Fibroblast of lung (primary cell): ENCODE measurements around the gene NOL9. TPM values are rescaled to one million over a fixed set of nuclear protein-coding genes. Genes with fewer than 3 reads are reported as not detected.
"Not testable (repeated sequence)": the region's sequence is repeated elsewhere in the genome, so short reads cannot be mapped to it uniquely, and the experiment has no call there.

Source experiments
- DNase-seq, 2 donors: peaks; one replicate each; pipeline versions ENCODE4 v3.0.0 to v3.0.0-alpha.2; 2010; ENCODE audit warnings: low read depth in 2 of 2
- H2AFZ ChIP-seq: 2 replicates; pipeline ENCODE4 v1.5.1; 2012; ENCODE audit warnings: low read length, control low read depth, inconsistent platforms
- H3K27ac ChIP-seq: 2 replicates; pipeline ENCODE4 v1.5.1; 2011; ENCODE audit warnings: low read length, control low read depth; ENCODE audit not compliant: insufficient read depth
- H3K27me3 ChIP-seq: 2 replicates; pipeline ENCODE4 v1.5.1; 2011; ENCODE audit warnings: mild to moderate bottlenecking, low read length; ENCODE audit not compliant: control insufficient read depth, insufficient read depth
- H3K36me3 ChIP-seq: 2 replicates; pipeline ENCODE4 v1.5.1; 2011; ENCODE audit warnings: low read length; ENCODE audit not compliant: control insufficient read depth, insufficient read depth
- H3K4me1 ChIP-seq: 2 replicates; pipeline ENCODE4 v1.5.1; 2011; ENCODE audit warnings: low read length; ENCODE audit not compliant: control insufficient read depth, insufficient read depth; ENCODE audit errors: extremely low read depth
- H3K4me2 ChIP-seq: 2 replicates; pipeline ENCODE4 v1.5.1; 2011; ENCODE audit warnings: low read length, control low read depth; ENCODE audit not compliant: insufficient read depth; ENCODE audit errors: extremely low read depth
- H3K4me3 ChIP-seq, 4 experiments: fragments of 200-600 bp in 1 of 4; sonication (generic) in 1 of 4; replicated peaks in 1 of 4; 2 replicates each; pipeline ENCODE4 v1.5.1; 2011 to 2016; ENCODE audit warnings: low read length in 4 of 4, low read depth in 3 of 4, mild to moderate bottlenecking in 3 of 4, control low read depth in 2 of 4, inconsistent platforms in 1 of 4, mixed read lengths in 1 of 4; ENCODE audit not compliant: insufficient read depth in 1 of 4; ENCODE audit errors: control extremely low read depth in 1 of 4
- H3K79me2 ChIP-seq: 2 replicates; pipeline ENCODE4 v1.5.1; 2012; ENCODE audit warnings: mild to moderate bottlenecking, low read length, inconsistent platforms; ENCODE audit not compliant: control insufficient read depth, insufficient read depth
- H3K9ac ChIP-seq: 2 replicates; pipeline ENCODE4 v1.5.1; 2011; ENCODE audit warnings: mild to moderate bottlenecking, low read length, control low read depth; ENCODE audit not compliant: insufficient read depth
- H3K9me3 ChIP-seq: 2 replicates; pipeline ENCODE4 v1.5.1; 2012; ENCODE audit warnings: low read depth, low read length; ENCODE audit not compliant: control insufficient read depth, insufficient read depth
- H4K20me1 ChIP-seq: 2 replicates; pipeline ENCODE4 v1.5.1; 2011; ENCODE audit warnings: low read length; ENCODE audit not compliant: control insufficient read depth, insufficient read depth; ENCODE audit errors: extremely low read depth
- EZH2 ChIP-seq: IDR thresholded peaks from 2 replicates; pipeline ENCODE4 v1.5.1; 2012; ENCODE audit warnings: low read length, control low read depth, mild to moderate bottlenecking; ENCODE audit errors: missing control alignments
- polyA plus RNA-seq, 2 donors: library from polyadenylated mRNA; depleted of rRNA in 1 of 2; stranded (reverse) in 1 of 2; unstranded in 1 of 2; fragments of >200 nt; gene quantifications; 2 replicates each; pipeline ENCODE4 v1.2.1, GENCODE V29; 2011 to 2012; ENCODE audit warnings: missing spikeins in 1 of 2
- total RNA-seq: library from RNA; depleted of rRNA; stranded (reverse); fragments of >200 nt; gene quantifications from 2 replicates; pipeline ENCODE4 v1.2.1, GENCODE V29; 2014
- TF ChIP-seq, protein P1 (sequence below), 2 donors: IDR thresholded peaks in 1 of 2; conservative IDR thresholded peaks in 1 of 2; 1 replicate in 1 of 2; 2 replicates in 1 of 2; pipeline ENCODE4 v1.5.1; 2011 to 2012; ENCODE audit warnings: low read length in 2 of 2, control low read depth in 1 of 2, inconsistent platforms in 1 of 2, low read depth in 1 of 2, mild to moderate bottlenecking in 1 of 2

The NOL9 gene
- total and polyA plus RNA-seq, 2 donors (not counting 1 experiment from before 2014, with no cell fraction given): 17.5 to 19.0 TPM

GRCh38 chr1:6570100-6570499 lies 15.8 kb upstream of the NOL9 start:
- Histone ChIP-seq H3K27me3 (peaks cover 15% of the 10 kb centered on the region), H3K36me3 (no peaks in the 10 kb centered on the region), H3K9me3 (no peaks in the 10 kb centered on the region), H3K27ac (no peak overlapping the region), H3K79me2 (no peaks in the 10 kb centered on the region), H3K4me3 (no peak overlapping the region), H3K9ac (no peak overlapping the region), H2AFZ (no peak overlapping the region), H3K4me2 (no peak overlapping the region), H3K4me1 (no peaks in the 10 kb centered on the region), H4K20me1 (no peaks in the 10 kb centered on the region)
- TF ChIP-seq, protein P1, sequence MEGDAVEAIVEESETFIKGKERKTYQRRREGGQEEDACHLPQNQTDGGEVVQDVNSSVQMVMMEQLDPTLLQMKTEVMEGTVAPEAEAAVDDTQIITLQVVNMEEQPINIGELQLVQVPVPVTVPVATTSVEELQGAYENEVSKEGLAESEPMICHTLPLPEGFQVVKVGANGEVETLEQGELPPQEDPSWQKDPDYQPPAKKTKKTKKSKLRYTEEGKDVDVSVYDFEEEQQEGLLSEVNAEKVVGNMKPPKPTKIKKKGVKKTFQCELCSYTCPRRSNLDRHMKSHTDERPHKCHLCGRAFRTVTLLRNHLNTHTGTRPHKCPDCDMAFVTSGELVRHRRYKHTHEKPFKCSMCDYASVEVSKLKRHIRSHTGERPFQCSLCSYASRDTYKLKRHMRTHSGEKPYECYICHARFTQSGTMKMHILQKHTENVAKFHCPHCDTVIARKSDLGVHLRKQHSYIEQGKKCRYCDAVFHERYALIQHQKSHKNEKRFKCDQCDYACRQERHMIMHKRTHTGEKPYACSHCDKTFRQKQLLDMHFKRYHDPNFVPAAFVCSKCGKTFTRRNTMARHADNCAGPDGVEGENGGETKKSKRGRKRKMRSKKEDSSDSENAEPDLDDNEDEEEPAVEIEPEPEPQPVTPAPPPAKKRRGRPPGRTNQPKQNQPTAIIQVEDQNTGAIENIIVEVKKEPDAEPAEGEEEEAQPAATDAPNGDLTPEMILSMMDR (conservative IDR thresholded peaks at IDR 0.05 in 1 of 2, IDR thresholded peaks at IDR 0.05 in 1 of 2; ENCODE audit: low read depth in 1 of 2, low read length in 2 of 2): no peak
- TF ChIP-seq EZH2: no peak
- DNase-seq: no peak

- no peak overlapping the region for H3K9ac ChIP-seq
These were observed 14.7 kb upstream of the NOL9 start for GRCh38 chr1:6569033-6569432.

DNA sequence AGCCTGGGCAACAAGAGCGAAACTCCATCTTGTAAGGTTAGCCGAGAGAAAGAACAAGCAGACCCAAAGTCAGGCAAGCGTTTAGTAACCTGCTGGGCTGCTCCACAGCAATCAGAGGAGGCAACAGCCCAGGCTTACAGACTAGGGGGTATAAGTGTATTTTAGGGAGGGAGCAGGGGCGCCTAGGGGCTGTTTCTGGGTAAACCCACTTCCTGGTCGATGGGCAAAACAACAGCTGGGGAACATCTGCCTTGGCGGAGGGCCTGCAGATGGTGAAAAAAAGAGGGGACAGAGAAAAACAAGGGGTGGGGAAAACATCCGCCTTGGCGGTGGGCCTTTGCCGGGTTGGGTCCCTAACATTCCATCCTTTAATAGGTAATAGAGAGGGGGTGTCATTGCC lies 6.0 kb upstream of the NOL9 start:
- Histone ChIP-seq H3K4me2 (no peak overlapping the region), H3K9ac (no peak overlapping the region)
- TF ChIP-seq EZH2: no peak
- TF ChIP-seq, protein P1 (conservative IDR thresholded peaks at IDR 0.05 in 1 of 2, IDR thresholded peaks at IDR 0.05 in 1 of 2; ENCODE audit: low read depth in 1 of 2, low read length in 2 of 2): no peak

More at GRCh38 chr1:6569033-6569432, 14.7 kb upstream of the NOL9 start:
- no peaks in the 10 kb centered on the region for H3K9me3 ChIP-seq
- TF ChIP-seq, protein P1 (conservative IDR thresholded peaks at IDR 0.05 in 1 of 2, IDR thresholded peaks at IDR 0.05 in 1 of 2; ENCODE audit: low read depth in 1 of 2, low read length in 2 of 2): no peak
- TF ChIP-seq EZH2: no peak
- no peak overlapping the region for H2AFZ ChIP-seq
- H4K20me1 ChIP-seq: no peaks in the 10 kb centered on the region
- peaks cover 20% of the 10 kb centered on the region for H3K27me3 ChIP-seq
- H3K79me2 ChIP-seq: no peaks in the 10 kb centered on the region
- no peak overlapping the region for H3K4me2 ChIP-seq
- H3K4me3 ChIP-seq: no peak overlapping the region
- H3K4me1 ChIP-seq: no peaks in the 10 kb centered on the region
- DNase-seq: no peak
- H3K36me3 ChIP-seq: no peaks in the 10 kb centered on the region
- no peak overlapping the region for H3K27ac ChIP-seq

DNA sequence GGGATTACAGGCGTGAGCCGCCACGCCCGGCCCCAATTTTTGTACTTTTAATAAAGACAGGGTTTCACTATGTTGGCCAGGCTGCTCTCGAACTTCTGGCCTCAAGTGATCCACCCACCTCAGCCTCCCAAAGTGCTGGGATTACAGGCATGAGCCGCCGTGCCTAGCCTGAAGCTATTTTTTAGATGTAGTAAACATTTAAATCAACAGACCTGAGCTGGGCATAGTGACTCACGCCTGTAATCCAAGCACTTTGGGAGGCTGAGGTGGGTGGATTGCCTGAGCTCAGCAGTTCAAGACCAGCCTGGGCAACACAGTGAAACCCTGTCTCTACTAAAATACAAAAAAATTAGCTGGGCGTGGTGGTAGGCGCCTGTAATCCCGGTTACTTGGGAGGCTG lies 4.8 kb upstream of the NOL9 start:
- not testable (repeated sequence) for DNase-seq, H3K79me2 ChIP-seq, H3K4me2 ChIP-seq, H3K4me1 ChIP-seq, H4K20me1 ChIP-seq, H3K9me3 ChIP-seq, H3K36me3 ChIP-seq, H3K9ac ChIP-seq, H3K4me3 ChIP-seq, H3K27me3 ChIP-seq, H2AFZ ChIP-seq, H3K27ac ChIP-seq

More for the DNA sequence above, 6.0 kb upstream of the NOL9 start:
- no peak overlapping the region for H3K27ac ChIP-seq
- H3K79me2 ChIP-seq: no peaks in the 10 kb centered on the region
- peaks cover 11% of the 10 kb centered on the region for H3K27me3 ChIP-seq
- no peak overlapping the region for H2AFZ ChIP-seq
- no peaks in the 10 kb centered on the region for H3K9me3 ChIP-seq
- H3K4me1 ChIP-seq: no peaks in the 10 kb centered on the region
- no peaks in the 10 kb centered on the region for H3K36me3 ChIP-seq
- no peak for DNase-seq
- H3K4me3 ChIP-seq: no peak overlapping the region
- H4K20me1 ChIP-seq: no peaks in the 10 kb centered on the region
